ENCODE measurements around the gene ABCC4.
"Not testable (repeated sequence)": the region's sequence is repeated elsewhere in the genome, so short reads cannot be mapped to it uniquely, and the experiment has no call there.

ABCC4 gene

DNA sequence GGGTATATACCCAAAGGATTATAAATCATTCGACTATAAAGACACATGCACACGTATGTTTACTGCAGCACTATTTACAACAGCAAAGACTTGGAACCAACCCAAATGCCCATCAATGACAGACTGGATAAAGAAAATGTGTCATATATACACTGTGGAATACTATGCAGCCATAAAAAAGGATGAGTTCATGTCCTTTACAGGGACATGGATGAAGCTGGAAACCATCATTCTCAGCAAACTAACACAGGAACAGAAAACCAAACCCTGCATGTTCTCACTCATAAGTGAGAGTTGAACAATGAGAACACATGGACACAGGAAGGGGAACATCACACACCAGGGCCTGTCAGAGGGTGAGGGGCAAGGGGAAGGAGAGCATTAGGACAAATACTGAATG lies 102.6 kb downstream of the ABCC4 start:
- DNase-seq (ENCODE audit: low spot score) = not testable (repeated sequence)

DNA sequence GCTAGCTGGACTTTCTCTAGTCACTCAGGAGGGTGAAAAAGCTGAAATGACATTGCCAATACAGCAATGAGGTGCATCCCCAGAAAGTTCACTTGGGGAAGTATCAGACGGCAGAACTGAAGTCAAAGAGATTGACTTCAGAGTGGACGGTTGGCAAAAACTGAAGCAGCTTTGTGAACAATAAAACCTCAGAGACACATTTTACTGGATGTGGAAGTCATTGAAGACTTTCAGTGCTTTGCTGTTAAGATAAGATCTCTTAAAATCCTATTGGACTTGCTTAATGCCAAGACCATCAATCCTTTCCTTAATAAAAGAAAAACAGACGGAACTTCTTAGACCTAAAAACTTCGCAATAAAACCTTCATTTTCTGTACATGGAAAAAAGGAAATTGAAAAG lies 103.7 kb downstream of the ABCC4 start:
- no peak for DNase-seq (ENCODE audit: low spot score)

DNA sequence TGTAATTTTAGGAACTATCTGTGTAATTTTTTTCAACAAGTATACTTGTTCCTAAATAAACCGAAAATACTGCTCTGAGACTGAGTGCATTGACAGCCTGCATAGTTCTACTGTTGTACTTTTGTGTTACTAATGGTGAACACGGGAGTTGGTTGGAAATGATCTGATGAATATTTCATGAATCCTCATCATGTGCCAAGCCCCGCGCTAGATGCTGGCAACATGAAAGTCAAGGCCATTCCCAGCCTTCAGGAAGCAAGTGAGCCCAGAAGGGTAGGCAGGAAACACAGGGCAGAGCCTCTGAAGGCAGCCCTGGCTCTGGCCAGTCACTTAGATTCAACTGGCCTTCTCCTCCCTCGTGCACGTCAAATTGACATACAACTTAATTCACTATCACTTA lies 106.1 kb downstream of the ABCC4 start:
- peak; percentile 45 for DNase-seq (ENCODE audit: low spot score)

DNA sequence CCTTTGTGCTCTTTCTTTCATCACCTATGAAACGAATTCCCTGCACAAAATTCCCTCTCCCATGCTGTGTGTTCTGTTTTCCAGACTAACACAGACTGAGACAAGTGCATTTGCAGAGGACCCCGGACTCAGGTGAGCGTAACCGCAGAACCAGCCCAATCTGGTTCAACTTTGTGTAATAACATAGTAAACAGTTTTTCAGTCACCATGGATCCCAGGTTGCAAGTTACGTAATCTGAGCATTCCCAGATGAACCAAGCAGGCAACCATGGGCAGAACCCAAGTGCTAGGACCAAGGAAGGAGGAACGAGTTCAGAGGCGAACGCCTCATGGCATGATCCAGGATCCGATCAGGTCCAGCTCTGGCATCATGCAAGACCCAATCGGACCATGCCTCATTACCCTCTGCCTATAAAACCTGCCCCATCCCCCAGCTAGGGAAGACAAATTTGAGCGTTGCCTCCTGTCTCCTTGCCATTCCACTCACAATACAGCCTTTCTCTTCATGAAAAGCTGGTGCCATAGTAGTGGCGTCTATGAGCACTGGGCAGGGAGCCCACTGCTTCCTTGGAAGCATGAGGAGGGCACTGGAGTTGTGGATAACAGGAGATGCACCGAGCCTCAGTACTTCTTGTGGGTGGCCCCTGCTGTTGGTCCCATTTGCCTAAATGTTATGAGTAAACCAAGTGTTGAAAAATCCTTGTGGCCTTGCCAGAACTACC lies 107.6 kb downstream of the ABCC4 start:
- DNase-seq (ENCODE audit: low spot score) = peak; percentile 42

DNA sequence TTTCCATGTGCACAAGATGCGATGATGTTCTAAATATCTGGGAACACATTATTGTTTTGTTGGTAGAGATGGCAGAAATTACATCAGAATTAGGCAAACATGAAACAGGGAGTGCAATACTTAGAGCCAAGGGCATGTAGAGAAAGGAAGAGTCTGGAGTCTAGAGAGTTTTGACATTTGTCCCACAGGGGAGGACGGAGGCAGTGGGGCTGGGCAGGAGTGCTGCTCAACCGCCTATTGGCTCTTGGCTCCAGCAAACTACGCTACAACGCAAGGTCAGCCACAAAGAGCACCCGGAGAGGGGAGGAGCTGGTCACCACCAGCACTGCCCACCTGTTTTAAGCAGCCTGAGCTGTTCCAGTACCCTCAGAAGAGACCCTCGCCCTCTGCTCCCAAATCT lies 108.3 kb downstream of the ABCC4 start:
- no peak for DNase-seq (ENCODE audit: low spot score)

DNA sequence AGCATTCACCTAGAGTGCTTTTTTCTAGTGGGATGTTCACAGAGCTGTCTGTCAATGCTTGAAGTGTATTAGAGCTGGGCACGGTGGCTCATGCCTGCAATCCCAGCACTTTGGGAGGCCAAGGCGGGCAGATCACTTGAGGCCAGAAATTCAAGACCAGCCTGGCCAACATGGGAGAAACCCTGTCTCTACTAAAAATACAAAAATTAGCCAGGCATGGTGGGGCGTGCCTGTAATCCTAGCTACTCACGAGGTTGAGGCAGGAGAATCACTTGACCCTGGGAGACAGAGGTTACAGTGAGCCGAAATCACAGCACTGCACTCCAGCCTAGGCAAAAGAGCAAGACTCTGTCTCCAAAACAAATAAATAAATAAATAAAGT lies 108.7 kb downstream of the ABCC4 start:
- DNase-seq (ENCODE audit: low spot score) = not testable (repeated sequence)

DNA sequence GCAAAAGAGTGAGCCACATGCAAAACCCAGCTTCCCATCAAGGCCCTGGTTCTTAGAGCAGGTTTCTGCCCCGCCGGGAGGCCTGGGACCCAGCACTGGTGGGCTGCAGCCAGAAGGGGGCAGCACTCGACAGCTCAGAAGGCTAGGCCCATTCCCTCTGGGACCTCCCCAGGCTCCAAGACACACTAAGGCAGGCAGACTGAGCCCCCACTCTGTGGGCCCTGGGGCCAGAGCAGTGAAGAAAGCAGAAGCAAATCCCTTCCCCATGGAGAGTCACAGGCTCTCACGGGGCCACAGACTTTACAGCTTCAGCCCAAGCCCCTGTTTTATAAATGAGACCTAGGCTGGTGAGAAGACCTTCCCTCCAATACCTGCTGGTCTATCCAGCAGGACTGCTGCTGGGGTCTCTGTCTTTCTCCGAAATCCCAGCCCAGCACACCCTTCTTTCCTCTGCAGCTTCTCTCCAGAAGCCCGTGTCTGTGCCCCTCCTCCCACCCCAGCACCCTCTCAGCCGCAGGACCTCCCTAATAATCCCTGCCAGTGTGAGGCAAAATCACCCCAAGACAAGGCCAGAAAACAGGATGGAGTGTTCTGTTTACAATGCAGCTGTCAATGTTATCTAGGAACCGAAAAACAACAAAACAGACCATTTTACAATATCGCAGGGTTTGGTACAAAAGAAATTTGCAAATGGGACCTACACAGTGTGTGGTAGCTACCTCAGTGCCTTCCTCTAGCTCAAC lies 109.3 kb downstream of the ABCC4 start:
- peak; percentile 60 for DNase-seq (ENCODE audit: low spot score)

DNA sequence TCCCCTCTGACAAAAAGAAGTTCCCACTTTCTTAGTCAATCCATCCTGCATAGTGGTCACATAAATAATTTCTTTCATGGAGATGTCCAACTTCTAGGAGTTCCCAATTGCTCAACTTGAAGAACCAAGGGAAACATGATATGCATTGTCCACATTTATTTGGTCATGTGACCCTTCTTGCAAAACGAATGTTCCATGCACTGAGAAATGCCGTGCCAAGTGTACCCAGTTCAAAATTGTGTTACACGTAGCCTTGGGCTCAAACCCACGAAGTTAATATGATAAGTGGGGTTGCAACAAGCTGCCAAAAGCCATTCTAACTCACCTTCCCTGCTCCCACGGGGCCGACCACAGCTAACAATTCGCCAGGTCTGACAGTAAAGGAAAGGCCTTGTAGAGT lies 113.1 kb downstream of the ABCC4 start:
- DNase-seq (ENCODE audit: low spot score) = no peak

DNA sequence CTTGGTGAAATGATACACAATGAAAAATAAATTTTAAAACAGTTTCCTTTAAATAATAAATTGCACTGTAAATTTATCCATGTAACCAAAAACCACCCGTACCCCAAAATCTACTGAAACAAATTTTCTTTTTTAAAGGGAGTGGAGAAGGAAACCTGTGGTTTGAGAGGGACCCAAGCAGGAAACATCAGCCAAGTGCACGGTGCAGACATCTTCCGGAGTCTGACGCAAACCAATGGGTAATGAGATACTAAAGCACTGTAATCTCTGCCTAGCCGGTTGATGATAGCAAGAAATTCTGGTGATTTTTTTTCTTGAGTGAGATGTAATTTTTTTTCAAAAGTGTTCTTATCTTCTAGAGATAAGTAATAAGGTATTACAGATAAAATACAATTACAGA lies 115.4 kb downstream of the ABCC4 start:
- DNase-seq (ENCODE audit: low spot score) = peak; percentile 38

DNA sequence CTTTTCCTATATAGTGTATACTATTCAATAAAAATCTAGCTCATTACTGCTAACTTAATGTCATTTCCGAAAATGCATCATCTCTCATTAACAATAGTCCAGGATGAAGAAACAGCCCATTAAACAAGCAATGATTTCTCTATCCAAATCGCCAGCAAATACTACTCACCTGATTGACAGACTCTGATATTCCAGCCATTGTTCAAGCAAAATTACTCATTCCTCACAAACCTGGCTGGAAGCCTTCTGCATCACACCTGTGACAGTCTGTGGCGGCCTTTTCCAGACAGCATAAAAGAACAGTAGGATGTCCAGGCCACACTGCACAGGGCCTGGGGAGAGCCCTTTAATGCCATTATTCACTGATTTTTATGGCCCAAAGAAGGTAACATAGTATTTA lies 115.9 kb downstream of the ABCC4 start:
- no peak for DNase-seq (ENCODE audit: low spot score)

DNA sequence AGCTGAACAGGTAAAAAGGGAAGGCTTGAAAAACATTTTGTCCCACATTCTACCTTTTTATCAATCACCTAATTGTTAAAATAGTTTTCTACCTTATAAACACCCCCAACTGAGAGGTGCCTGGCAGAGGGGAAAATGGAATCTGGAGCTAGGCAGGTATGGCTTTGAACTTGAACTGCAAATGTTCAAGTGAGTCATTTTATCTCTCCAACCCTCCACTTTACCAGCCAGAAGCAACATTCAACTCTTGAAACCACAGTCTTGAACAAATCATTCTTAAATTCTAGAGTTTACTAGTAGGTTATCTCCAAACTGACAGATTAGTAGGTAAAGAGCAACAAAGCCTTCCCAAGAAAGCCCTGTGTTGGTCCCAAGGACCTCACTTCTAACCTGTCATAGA lies 116.9 kb downstream of the ABCC4 start:
- no peak for DNase-seq (ENCODE audit: low spot score)

DNA sequence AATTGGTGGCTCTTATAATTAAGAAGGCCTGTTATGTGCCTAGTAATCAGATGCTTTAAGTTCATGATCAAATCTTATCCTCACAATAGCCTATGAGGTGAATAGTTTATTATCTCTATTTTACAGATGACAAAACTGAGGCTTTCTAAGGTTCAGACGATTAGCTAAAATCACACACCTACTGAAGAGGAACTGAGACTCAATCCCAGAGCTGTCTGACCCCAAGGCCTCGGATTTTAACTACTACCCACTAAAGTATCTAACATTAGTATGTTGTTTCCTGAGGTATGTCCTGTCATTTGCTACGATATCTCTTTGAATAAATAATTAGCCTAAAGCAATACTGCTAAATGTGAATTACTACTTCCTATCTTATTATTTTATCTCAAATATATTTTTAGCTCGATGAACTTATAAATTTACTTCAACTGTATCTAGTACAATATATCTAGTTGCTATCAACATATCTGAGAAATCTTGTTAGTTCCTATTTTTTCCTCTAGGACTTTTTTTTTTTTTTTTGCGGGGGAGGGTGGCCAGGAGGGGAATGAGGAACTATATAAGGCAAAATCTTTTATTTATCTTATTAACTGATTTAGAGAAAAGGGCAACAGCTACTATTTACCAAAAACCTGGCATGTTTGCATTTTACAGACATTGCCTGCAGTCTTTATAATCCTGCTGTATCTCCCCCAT lies 118.5 kb downstream of the ABCC4 start:
- no peak for DNase-seq (ENCODE audit: low spot score)

DNA sequence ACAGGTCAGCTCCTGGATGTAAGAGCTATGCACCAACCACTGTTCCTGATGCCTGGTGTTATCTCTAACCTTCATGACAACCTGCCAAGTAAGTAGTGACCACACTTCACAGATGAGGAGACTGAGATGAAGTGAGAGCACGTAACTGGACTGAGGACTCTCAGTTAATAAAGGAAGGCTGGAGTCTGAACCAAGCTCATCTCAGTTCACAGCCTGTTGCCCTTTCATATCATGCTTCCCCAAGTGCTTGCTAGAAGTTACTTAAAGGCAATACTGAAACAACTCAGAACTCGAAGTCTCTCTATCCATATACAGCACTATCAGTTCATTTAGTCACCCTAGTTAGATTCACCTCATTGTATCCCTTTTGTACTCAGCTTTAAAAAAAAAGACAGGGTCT lies 119.7 kb downstream of the ABCC4 start:
- no peak for DNase-seq (ENCODE audit: low spot score)

DNA sequence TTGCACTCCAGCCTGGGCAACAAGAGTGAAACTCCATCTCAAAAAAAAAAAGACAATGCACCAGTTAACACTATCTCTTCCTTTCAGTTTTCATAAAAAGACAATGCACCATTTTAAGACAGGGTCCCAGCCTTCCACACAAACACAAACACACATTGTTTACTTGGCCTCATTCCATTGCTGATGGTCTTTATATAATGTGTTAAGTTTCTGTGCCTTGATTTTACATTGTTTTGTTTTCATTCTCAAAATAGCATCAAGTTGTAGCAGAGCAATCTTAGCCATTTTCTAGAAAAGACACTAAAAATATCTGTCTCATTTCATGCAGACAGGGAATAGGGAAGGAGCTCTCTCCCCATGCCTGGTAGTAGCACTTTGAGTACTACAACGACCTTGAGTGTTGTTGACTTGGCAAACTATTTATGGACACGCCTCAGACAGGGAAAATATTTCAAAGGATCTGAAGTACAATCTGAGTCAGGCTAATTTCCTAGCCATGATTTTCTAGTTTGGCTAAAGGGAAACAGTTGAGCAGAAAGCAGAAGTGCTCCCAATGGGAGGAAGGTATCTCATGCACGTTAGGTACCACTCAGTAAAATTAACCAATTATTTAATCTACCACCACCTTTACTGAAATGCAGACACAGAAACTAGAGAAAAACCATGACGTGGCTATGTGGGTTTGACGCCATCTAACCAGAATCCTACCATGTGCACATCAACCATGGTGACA lies 120.6 kb downstream of the ABCC4 start:
- no peak for DNase-seq (ENCODE audit: low spot score)

DNA sequence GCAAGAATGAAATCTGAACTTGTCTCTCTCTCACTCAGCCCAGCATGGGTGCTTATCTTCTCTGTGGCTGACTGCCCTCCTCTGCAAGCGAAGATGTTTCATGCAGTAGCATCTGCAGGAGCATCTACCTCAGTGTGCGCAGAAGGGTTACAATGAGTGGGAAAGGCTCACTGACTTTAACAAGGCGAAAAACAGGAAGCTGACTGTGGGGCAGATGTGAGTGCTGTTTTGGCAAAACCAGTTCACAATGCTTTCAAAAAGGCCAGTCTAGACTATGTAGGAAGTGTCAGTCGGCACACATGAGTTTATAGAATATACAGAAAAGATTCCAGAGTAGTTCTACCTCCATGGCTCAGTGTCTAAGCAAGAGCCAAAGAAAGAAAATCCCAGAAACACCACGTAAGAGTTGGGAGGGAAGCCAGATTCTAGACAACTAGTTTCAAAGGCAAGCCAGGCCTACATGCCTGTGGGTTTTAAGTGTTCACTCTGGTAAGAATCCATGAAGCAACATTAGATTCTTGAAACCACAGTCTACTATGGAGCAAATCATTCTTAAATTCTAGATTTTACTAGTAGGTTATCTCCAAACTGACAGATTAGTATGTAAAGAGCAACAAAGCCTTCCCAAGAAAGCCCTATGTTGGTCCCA lies 124.5 kb downstream of the ABCC4 start:
- peak; percentile 38 for DNase-seq (ENCODE audit: low spot score)

DNA sequence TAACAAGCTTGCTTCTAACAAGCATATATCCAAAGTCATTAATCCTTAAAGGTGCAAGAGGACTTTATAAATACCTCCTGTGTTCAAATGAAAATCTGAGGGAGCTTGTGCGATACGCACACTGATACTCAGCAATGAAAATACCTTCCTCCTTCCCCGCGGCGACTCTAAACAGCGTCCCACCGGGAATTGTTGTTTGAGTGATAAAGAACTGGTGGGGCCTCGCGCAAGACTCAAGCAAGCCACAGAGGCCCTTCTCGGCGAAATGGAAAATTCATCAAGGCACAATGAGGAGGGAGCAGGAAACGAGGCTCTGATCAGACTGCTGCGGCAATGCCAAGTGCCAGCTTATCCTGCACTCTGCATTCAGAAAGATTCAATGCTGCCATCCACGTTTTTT lies 126.7 kb downstream of the ABCC4 start:
- DNase-seq (ENCODE audit: low spot score) = no peak

DNA sequence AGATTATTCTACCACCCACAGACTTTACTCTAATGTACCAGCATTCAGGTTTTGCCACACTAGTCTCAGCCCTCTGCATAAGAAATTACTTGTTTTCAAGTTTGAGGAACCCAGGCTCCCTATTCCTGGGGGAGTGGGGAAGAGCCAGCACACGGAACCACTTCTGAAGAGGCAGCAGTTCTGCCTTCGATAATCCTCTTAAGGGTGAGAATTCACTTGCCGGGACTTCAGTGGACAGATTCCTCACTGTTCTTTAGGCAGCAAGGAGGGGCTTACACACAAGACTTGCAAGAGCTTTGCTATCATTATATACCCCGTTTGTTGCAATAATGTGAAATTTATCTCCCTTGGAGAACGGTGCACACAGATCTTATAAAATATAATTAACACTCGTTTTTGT lies 133.1 kb downstream of the ABCC4 start:
- no peak for DNase-seq (ENCODE audit: low spot score)

DNA sequence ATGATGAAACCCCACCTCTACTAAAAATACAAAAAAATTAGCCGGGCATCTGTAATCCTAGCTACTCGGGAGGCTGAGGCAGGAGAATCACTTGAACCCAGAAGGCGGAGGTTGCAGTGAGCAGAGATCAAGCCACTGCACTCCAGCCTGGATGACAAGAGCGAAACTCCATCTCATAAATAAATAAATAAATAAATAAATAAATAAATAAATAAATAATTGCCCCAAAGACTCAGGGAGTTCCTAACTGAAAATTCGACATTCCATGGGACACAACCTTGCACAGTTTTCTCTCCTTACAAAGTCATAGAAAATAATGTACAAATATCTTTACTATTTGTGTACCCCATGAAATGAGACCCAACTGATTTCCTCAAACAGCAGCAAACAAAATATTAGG lies 134.2 kb downstream of the ABCC4 start:
- DNase-seq (ENCODE audit: low spot score) = not testable (repeated sequence)

DNA sequence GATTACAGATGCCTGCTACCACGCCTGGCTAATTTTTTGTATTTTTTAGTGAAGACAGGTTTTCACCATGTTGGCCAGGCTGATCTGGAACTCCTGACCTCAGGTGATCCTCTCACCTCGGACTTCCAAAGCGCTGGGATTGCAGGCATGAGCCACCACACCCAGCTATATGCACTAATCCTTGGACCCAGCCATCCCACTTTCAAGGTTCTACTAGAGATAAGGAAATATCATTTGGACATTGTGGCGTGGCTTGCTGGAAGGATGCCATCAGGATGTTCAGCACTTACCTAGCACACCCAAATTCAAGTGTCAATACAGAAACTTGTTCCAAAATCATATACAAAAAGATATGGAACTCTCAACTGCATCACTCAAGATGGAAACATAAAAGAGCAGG lies 136.4 kb downstream of the ABCC4 start:
- no peak for DNase-seq (ENCODE audit: low spot score)

DNA sequence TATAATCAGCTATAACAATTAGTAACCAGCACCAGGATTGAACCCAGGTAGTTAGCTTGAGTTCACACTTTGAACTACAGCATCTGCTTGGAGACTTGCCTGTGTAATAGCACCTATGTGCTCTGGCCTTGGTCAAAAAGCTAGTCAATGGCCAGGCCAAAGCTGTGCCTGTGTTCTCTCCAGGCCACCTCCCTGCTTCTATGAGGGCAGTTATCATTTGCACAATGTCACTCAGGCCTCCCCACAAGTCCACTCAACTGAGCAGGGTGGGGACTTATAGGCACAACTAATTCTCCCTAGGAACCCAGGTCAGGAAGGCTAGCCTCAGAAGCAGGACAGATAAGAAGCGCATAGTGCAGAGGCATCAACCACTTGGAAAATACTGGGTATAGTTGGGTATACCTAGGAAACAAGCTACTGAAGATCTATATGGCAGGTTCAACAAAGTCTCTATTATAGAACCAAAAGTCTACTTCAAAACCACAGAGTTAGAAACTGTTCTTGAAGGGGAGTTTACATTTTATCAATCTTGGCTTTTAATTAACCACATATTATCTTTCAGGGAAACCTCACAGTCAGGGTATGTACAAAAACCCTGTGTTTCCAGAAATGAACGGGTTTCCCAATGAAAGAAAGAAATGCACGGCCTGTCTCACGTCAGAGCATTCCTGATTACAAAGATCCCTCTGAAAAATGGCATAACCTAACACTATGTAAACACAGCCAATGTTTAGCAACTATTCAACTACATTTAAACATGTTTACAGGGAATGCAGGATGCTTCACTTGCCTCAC lies 140.9 kb downstream of the ABCC4 start:
- no peak for DNase-seq (ENCODE audit: low spot score)

DNA sequence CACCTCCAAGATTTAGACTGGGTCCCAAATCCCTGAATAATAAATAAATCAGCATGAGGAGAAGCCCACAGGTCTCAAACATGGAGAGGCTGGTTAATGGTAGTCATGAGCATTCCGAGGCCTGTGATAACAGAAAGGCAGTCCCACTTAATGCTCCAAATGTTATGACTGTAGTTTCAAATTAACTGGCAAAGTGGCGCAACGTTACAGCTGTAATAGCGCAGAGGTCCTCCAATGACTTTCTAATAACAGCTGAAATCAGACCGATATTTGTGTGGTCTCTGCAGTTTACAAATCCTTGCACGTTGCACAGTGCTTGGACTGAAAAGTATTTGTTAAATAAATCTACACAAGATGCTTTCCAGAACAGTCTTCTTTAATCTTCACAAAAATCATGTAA lies 141.8 kb downstream of the ABCC4 start:
- no peak for DNase-seq (ENCODE audit: low spot score)
